CD4-positive, alpha-beta T cell treated with Interleukin-4 for 4 hours (primary cell): ENCODE measurements around the gene CDC42SE2.
"Not testable (repeated sequence)": the region's sequence is repeated elsewhere in the genome, so short reads cannot be mapped to it uniquely, and the experiment has no call there.

Experiments used
- DNase-seq: peaks from one replicate; pipeline ENCODE4 v3.0.0-alpha.2; 2020

CDC42SE2 gene

GRCh38 chr5:131252824-131253171 is 11.1 kb upstream of the CDC42SE2 start:
- peak; percentile 92 for DNase-seq

GRCh38 chr5:131254025-131254424 is 9.8 kb upstream of the CDC42SE2 start:
- peak; percentile 49 for DNase-seq

GRCh38 chr5:131254741-131255140 is 9.1 kb upstream of the CDC42SE2 start:
- DNase-seq: peak; percentile 79

- no peak for DNase-seq
These were observed 7.4 kb upstream of the CDC42SE2 start for GRCh38 chr5:131256507-131256823.

GRCh38 chr5:131258733-131259132 is 5.1 kb upstream of the CDC42SE2 start:
- DNase-seq: no peak

- DNase-seq: no peak
These were observed 4.5 kb upstream of the CDC42SE2 start for GRCh38 chr5:131259326-131259725.

GRCh38 chr5:131260895-131261294 is 3.0 kb upstream of the CDC42SE2 start:
- no peak for DNase-seq

- DNase-seq: no peak
These were observed 2.4 kb upstream of the CDC42SE2 start for GRCh38 chr5:131261483-131261882.

- no peak for DNase-seq
These were observed 806 bp upstream of the CDC42SE2 start for GRCh38 chr5:131262953-131263541.

GRCh38 chr5:131264451-131265099 is 722 bp downstream of the CDC42SE2 start:
- peak; percentile 58 for DNase-seq

GRCh38 chr5:131265311-131265803 is 1.5 kb downstream of the CDC42SE2 start:
- DNase-seq: peak; percentile 66

- peak; percentile 50 for DNase-seq
These were observed 2.7 kb downstream of the CDC42SE2 start for GRCh38 chr5:131266370-131267060.

- DNase-seq: no peak
These were observed 5.0 kb downstream of the CDC42SE2 start for GRCh38 chr5:131268758-131269370.

- no peak for DNase-seq
These were observed 7.0 kb downstream of the CDC42SE2 start for GRCh38 chr5:131270809-131271208.

GRCh38 chr5:131271888-131272287 is 8.0 kb downstream of the CDC42SE2 start:
- not testable (repeated sequence) for DNase-seq

GRCh38 chr5:131272307-131272706 is 8.5 kb downstream of the CDC42SE2 start:
- no peak for DNase-seq

- peak; percentile 73 for DNase-seq
These were observed 8.9 kb downstream of the CDC42SE2 start for GRCh38 chr5:131272724-131273123.

- DNase-seq: peak; percentile 42
These were observed 10.6 kb downstream of the CDC42SE2 start for GRCh38 chr5:131274326-131275063.

GRCh38 chr5:131276072-131276471 is 12.2 kb downstream of the CDC42SE2 start:
- no peak for DNase-seq

- DNase-seq: no peak
These were observed 13.6 kb downstream of the CDC42SE2 start for GRCh38 chr5:131277447-131277846.

- DNase-seq: no peak
These were observed 14.3 kb downstream of the CDC42SE2 start for GRCh38 chr5:131277875-131278740.

- DNase-seq: not testable (repeated sequence)
These were observed 14.9 kb downstream of the CDC42SE2 start for GRCh38 chr5:131278741-131279124.
